H1 (cell line): ENCODE results near the gene COL6A1. TPM values are rescaled to one million over a fixed set of nuclear protein-coding genes. Genes with fewer than 3 reads are reported as not detected.

Experiments used
- BACH1 ChIP-seq: IDR thresholded peaks from 2 replicates; pipeline ENCODE4 v1.6.1; 2012; ENCODE audit warnings: low read length, improper control_type of control experiment
- GABPA ChIP-seq: IDR thresholded peaks from 2 replicates; pipeline ENCODE4 v1.6.1; 2011; ENCODE audit warnings: mild to moderate bottlenecking, low read length, moderate library complexity, borderline replicate concordance; ENCODE audit not compliant: insufficient read depth
- JUN ChIP-seq: IDR thresholded peaks from 2 replicates; pipeline ENCODE4 v1.6.1; 2011; ENCODE audit warnings: low read depth, mild to moderate bottlenecking, improper control_type of control experiment, low read length
- RAD21 ChIP-seq, 2 experiments: IDR thresholded peaks in 1 of 2; conservative IDR thresholded peaks in 1 of 2; 2 replicates each; pipeline ENCODE4 v1.6.1; 2011; ENCODE audit warnings: low read depth in 2 of 2, low read length in 2 of 2, improper control_type of control experiment in 1 of 2, inconsistent platforms in 1 of 2, mild to moderate bottlenecking in 1 of 2, moderate library complexity in 1 of 2
- RXRA ChIP-seq: IDR thresholded peaks from 2 replicates; pipeline ENCODE4 v1.6.1; 2011; ENCODE audit warnings: low read depth, mild to moderate bottlenecking, low read length, moderate library complexity; ENCODE audit not compliant: insufficient read depth
- SRF ChIP-seq: IDR thresholded peaks from 2 replicates; pipeline ENCODE4 v1.6.1; 2011; ENCODE audit warnings: mild to moderate bottlenecking, low read depth, low read length, moderate library complexity
- YY1 ChIP-seq: IDR thresholded peaks from 2 replicates; pipeline ENCODE4 v1.6.1; 2011; ENCODE audit warnings: low read depth, mild to moderate bottlenecking, low read length
- polyA plus RNA-seq, 7 experiments: library from polyadenylated mRNA; depleted of rRNA in 3 of 7; stranded (reverse) in 5 of 7; unstranded in 2 of 7; fragments of >200 nt in 5 of 7; fragments of 200-250 nt in 2 of 7; gene quantifications; 1 replicate in 5 of 7; 2 replicates in 1 of 7; 4 replicates in 1 of 7; pipeline versions ENCODE4 v1.2.1 to v1.2.3, GENCODE V29; 2011 to 2013; ENCODE audit warnings: missing spikeins in 2 of 7, mixed read lengths in 2 of 7
- total RNA-seq: library from RNA; stranded (reverse); fragmentation: NEBNext Ultra II Directional; extraction: Animal tissue kit (Norgen Biotek cat#: 25700); gene quantifications from 2 replicates; pipeline ENCODE4 v1.2.1, GENCODE V29; 2021

The COL6A1 gene
- total and polyA plus RNA-seq, 2 of the 8 experiments (the other 6 are each of a cell fraction or from before 2014, with no cell fraction given), result 100 to 115 TPM

GRCh38 chr21:46002841-46003574 is 21.4 kb downstream of the COL6A1 start (continued):
- TF ChIP-seq RXRA (no peak), YY1 (no peak), JUN (no peak), GABPA (no peak), SRF (no peak), RAD21 (IDR thresholded peaks at IDR 0.05 in 1 of 2, conservative IDR thresholded peaks at IDR 0.05 in 1 of 2; ENCODE audit: low read depth in 2 of 2, low read length in 2 of 2) (no peak), BACH1 (no peak)
- TF ChIP-seq, all 59 proteins: peak for 0
